Pancreas (tissue), 10 donors: ENCODE data around the gene GLB1L3. TPM values are rescaled to one million over a fixed set of nuclear protein-coding genes. Genes with fewer than 3 reads are reported as not detected.

ENCODE experiments used
- ATAC-seq, 4 donors: fragments of 200-7000 bp; cut with Tn5 transposase; one replicate each; pipeline versions ENCODE4 v1.8.0 to v1.9.1; 2020; ENCODE audit warnings: mild to moderate bottlenecking in 4 of 4, moderate library complexity in 4 of 4
- DNase-seq, 6 donors: peaks; one replicate each; pipeline ENCODE4 v3.0.0-alpha.2; 2020
- FAIRE-seq: peaks from 2 replicates; lab custom pipeline; 2012; peaks lifted over from hg19 to GRCh38; lab: Jason Lieb, UNC
- H3K27ac ChIP-seq, 4 donors: fragments of 200-600 bp; sonication (generic); 1 replicate in 3 of 4; 2 replicates in 1 of 4; pipeline versions ENCODE4 v1.5.0 to v1.8.0; 2020
- H3K27me3 ChIP-seq, 4 donors: fragments of 200-600 bp; one replicate each; pipeline ENCODE4 v1.8.0; 2021
- H3K36me3 ChIP-seq, 3 donors: fragments of 200-600 bp; sonication (generic) in 1 of 3; one replicate each; pipeline versions ENCODE4 v1.5.0 to v1.8.0; 2020 to 2021
- H3K4me1 ChIP-seq, 3 donors: fragments of 200-600 bp; one replicate each; pipeline ENCODE4 v1.8.0; 2021
- H3K4me3 ChIP-seq, 4 donors: fragments of 200-600 bp; sonication (generic) in 2 of 4; one replicate each; pipeline versions ENCODE4 v1.5.0 to v1.8.0; 2020 to 2021
- H3K9me3 ChIP-seq, 4 donors: fragments of 200-600 bp; one replicate each; pipeline ENCODE4 v1.8.0; 2021
- WGBS, 2 donors: extraction: QIAGEN DNeasy Blood & Tissue Kit; methylation state at CpG; one replicate each; pipeline ENCODE4 v1.1.7; 2013; 5-methylcytosine and 5-hydroxymethylcytosine counted together
- intact Hi-C, 3 donors: fragments of 100-400 bp; cut with DNase I; formaldehyde crosslinking; loops; one replicate each; pipeline versions ENCODE4 v1.11.1 to v1.14.2; 2022
- polyA plus RNA-seq, 2 donors: library from polyadenylated mRNA; stranded (reverse); fragments of 200-250 nt; gene quantifications; one replicate each; pipeline ENCODE4 v1.2.3, GENCODE V29; 2013
- total RNA-seq, 6 donors: library from RNA; stranded (reverse); fragmentation: NEBNext Ultra II Directional in 4 of 6; extraction: Animal tissue kit (Norgen Biotek cat#: 25700) in 4 of 6; gene quantifications; one replicate each; pipeline versions ENCODE4 v1.2.1 to v1.2.4, GENCODE V29; 2021 to 2023
- TF ChIP-seq, protein P1 (sequence below), 4 donors: fragments of 200-600 bp; sonication (generic) in 3 of 4; IDR thresholded peaks; one replicate each; pipeline versions ENCODE4 v1.5.0 to v1.8.0; 2021; ENCODE audit warnings: antibody characterized with exemption in 4 of 4
- donor health status: healthy with polysubstance abuse.
- donor health status: DM: no; HTN: no; CAD: no; lungs with moderate emphysema.
- donor health status: DM: no; HTN: no; CAD: no.
- donor health status: control.
- donor health status: control.
- donor health status: Bipolar disorder and iron deficiency.
- donor health status: DM: yes; HTN: yes; CAD: no.
- donor health status: DM: no; HTN: no; CAD: no.
- donor health status: DM: no; HTN: no; CAD: no.
- donor health status: DM: yes; HTN: yes; CAD: no.

The GLB1L3 gene
- total and polyA plus RNA-seq, 8 donors = 0.12 to 0.38 (median 0.14) TPM; not detected in 4

DNA sequence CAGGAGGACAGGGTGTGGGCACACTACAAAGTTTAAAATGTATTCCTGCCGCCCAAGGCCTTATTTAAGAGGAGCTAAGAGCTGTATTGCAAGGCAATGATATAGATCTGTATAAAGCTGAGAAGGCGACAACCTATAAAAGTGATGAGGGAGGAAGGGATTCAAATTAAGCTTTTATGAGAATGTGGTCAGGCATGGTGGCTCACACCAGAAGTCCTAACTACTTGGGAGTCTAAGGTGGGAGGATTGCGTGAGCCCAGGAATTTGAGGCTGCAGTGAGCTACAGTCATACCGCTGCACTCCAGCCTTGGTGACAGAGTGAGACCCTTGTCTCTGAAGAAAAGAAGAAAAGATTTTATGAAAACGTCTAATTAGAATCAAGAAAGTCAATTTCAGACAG is 9.7 kb upstream of the GLB1L3 start:
- Histone ChIP-seq H3K4me3 (no peak overlapping the region), H3K27ac (no peak overlapping the region), H3K9me3 (no peaks in the 10 kb centered on the region), H3K27me3 (no peaks in the 10 kb centered on the region), H3K36me3 (peaks cover 0 to 8% (median 6%) of the 10 kb centered on the region in 3 donors), H3K4me1 (no peaks in the 10 kb centered on the region)
- DNase-seq (no peak), FAIRE-seq (no peak), ATAC-seq (no peak)
- intact Hi-C loops = no loop called here
- WGBS, 2 donors = 80 to 85% methylated on average over 5 of the region's 5 CpGs
- TF ChIP-seq, protein P1, sequence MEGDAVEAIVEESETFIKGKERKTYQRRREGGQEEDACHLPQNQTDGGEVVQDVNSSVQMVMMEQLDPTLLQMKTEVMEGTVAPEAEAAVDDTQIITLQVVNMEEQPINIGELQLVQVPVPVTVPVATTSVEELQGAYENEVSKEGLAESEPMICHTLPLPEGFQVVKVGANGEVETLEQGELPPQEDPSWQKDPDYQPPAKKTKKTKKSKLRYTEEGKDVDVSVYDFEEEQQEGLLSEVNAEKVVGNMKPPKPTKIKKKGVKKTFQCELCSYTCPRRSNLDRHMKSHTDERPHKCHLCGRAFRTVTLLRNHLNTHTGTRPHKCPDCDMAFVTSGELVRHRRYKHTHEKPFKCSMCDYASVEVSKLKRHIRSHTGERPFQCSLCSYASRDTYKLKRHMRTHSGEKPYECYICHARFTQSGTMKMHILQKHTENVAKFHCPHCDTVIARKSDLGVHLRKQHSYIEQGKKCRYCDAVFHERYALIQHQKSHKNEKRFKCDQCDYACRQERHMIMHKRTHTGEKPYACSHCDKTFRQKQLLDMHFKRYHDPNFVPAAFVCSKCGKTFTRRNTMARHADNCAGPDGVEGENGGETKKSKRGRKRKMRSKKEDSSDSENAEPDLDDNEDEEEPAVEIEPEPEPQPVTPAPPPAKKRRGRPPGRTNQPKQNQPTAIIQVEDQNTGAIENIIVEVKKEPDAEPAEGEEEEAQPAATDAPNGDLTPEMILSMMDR (IDR thresholded peaks at IDR 0.05) = no peak

DNA sequence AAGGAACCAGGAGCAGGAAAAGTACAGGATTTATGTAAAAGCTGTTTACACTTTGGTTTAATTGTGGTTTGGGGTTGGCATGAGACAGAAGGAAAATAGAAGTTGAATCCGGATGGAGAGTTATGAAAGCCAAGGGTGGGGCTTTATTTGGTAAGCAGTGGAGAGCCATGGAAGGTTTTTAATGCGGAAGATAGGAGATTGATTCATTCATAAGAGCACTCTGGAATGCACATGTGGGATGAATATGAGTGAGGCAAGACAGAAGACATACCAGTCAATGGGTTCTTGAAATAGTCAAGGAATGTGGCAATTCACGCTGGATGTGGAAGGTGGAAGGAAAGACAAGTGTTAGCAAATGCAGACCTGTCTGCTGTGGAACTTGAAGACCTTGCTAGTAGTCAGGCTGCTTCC is 9.3 kb upstream of the GLB1L3 start:
- no peak for DNase-seq
- 61 to 65% methylated on average over 3 of the region's 3 CpGs for WGBS, 2 donors

DNA sequence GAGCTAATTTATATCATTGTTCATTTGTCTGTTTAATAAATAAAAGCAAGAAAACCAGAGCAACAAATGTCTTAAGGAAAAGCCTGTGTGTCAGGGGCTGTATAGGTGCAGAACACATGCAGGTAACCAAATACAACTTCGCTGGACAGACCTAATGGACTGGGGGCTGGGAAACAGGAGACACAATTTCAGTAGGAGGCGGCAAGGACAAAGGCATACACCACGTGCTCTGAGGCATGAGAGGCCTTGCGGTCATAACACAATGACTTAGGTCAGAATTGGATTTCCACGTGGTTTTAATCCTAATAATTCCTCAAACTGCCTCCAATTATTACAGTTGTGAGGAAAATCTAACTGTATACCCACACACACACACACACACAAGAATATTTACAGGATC is 8.7 kb upstream of the GLB1L3 start:
- Histone ChIP-seq H3K27ac (no peak overlapping the region), H3K4me3 (no peak overlapping the region), H3K9me3 (no peaks in the 10 kb centered on the region), H3K27me3 (peaks cover 0 to 4% (median 0%) of the 10 kb centered on the region in 4 donors), H3K36me3 (no peaks in the 10 kb centered on the region), H3K4me1 (no peaks in the 10 kb centered on the region)
- 67 to 71% methylated on average over 5 of the region's 5 CpGs for WGBS, 2 donors
- TF ChIP-seq, protein P1 (IDR thresholded peaks at IDR 0.05) = no peak
- DNase-seq (no peak), ATAC-seq (no peak), FAIRE-seq (no peak)
- intact Hi-C loops = no loop called here

More for the DNA sequence above, 9.3 kb upstream of the GLB1L3 start:
- no peaks in the 10 kb centered on the region for H3K4me1 ChIP-seq
- H3K4me3 ChIP-seq = no peak overlapping the region
- TF ChIP-seq, protein P1 (IDR thresholded peaks at IDR 0.05) = no peak
- peak in 2 of 4 donors; percentile 34 to 69 for ATAC-seq
- H3K36me3 ChIP-seq = peaks cover 0 to 4% (median 2%) of the 10 kb centered on the region in 3 donors
- H3K27ac ChIP-seq = no peak overlapping the region
- H3K27me3 ChIP-seq = no peaks in the 10 kb centered on the region
- no peaks in the 10 kb centered on the region for H3K9me3 ChIP-seq
- no peak for FAIRE-seq
- intact Hi-C loops = no loop called here

DNA sequence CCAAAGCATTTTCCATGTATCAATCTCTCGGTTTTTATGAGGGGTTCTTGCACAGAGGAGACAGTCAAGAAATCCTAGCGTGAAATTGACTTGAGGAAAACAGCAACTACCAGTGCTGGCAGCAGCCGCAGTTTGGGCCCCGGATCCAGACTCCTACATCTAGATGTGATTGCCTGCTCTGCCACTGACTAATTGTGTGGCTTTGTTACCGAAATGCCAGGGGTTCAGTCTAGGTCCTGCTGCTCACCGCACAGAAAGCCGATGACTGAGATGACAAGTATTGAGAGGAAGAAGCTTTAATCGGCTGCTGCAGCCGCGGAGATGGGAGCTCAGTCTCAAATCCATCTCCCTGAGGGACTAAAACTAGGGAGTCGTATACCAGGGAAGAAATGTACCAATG is 8.2 kb upstream of the GLB1L3 start:
- FAIRE-seq (no peak), DNase-seq (no peak), ATAC-seq (no peak)
- Histone ChIP-seq H3K9me3 (no peaks in the 10 kb centered on the region), H3K36me3 (no peaks in the 10 kb centered on the region), H3K4me1 (no peaks in the 10 kb centered on the region), H3K4me3 (no peak overlapping the region), H3K27me3 (peaks cover 0 to 5% (median 0%) of the 10 kb centered on the region in 4 donors), H3K27ac (no peak overlapping the region)
- TF ChIP-seq, protein P1 (IDR thresholded peaks at IDR 0.05) = no peak
- intact Hi-C loops = no loop called here
- WGBS, 2 donors = 78 to 83% methylated on average over 11 of the region's 11 CpGs

DNA sequence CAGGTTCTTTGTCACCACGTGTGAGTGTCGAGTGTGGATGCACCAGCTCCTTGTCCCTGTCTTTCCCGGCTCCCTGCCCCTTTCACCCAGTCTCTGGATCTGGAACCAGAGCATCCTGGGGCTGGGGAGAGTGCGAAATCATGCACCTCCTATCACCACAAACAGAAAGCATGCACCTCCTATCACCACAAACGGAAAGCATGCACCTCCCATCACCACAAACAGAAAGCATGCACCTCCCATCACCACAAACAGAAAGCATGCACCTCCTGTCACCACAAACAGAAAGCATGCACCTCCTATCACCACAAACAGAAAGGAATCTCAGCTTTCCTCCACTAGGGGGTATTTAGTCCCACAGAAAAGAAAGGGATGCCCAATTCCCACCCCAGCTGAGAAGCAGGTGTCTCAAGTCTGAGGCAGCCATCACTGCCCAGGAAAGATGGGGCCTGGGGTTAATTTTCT is 5.9 kb upstream of the GLB1L3 start:
- TF ChIP-seq, protein P1 (IDR thresholded peaks at IDR 0.05) = no peak
- intact Hi-C loops = no loop called here
- Histone ChIP-seq H3K27ac (no peak overlapping the region), H3K4me1 (no peaks in the 10 kb centered on the region), H3K27me3 (peaks cover 0 to 23% (median 12%) of the 10 kb centered on the region in 4 donors), H3K4me3 (no peak overlapping the region), H3K9me3 (no peaks in the 10 kb centered on the region), H3K36me3 (no peaks in the 10 kb centered on the region)
- no peak for FAIRE-seq
- ATAC-seq = no peak
- 29% methylated on average over 5 of the region's 5 CpGs for WGBS, 2 donors
- no peak for DNase-seq
